Mucosa of stomach (tissue), 1 donor: Measurements from ENCODE around the gene GABBR2.

Source experiments
- H3K27me3 ChIP-seq: one replicate; pipeline ENCODE4 v1.7.0; 2013; ENCODE audit warnings: mild to moderate bottlenecking, low read length; ENCODE audit not compliant: control insufficient read depth, insufficient read depth
- H3K36me3 ChIP-seq: one replicate; pipeline ENCODE4 v1.7.0; 2013; ENCODE audit warnings: low read length; ENCODE audit not compliant: control insufficient read depth, insufficient read depth
- H3K4me1 ChIP-seq: one replicate; pipeline ENCODE4 v1.7.0; 2013; ENCODE audit warnings: mild to moderate bottlenecking, low read length; ENCODE audit not compliant: control insufficient read depth, insufficient read depth
- H3K4me3 ChIP-seq: one replicate; pipeline ENCODE4 v1.7.0; 2013; ENCODE audit warnings: low read length
- H3K9ac ChIP-seq: one replicate; pipeline ENCODE4 v1.7.0; 2013; ENCODE audit warnings: mild to moderate bottlenecking, low read length, moderate library complexity
- H3K9me3 ChIP-seq: one replicate; pipeline ENCODE4 v1.7.0; 2013; ENCODE audit warnings: mild to moderate bottlenecking, low read length, moderate library complexity; ENCODE audit not compliant: control insufficient read depth
- donor health status: Pancreatic carcinoma.

Gene GABBR2

GRCh38 chr9:98432134-98432533 lies 276.6 kb downstream of the GABBR2 start:
- Histone ChIP-seq H3K4me3 (no peak overlapping the region), H3K27me3 (no peaks in the 10 kb centered on the region), H3K9ac (no peak overlapping the region), H3K36me3 (no peaks in the 10 kb centered on the region), H3K4me1 (no peaks in the 10 kb centered on the region), H3K9me3 (no peaks in the 10 kb centered on the region)

- H3K4me1 ChIP-seq = no peaks in the 10 kb centered on the region
- no peak overlapping the region for H3K9ac ChIP-seq
- H3K36me3 ChIP-seq = no peaks in the 10 kb centered on the region
- H3K4me3 ChIP-seq = no peak overlapping the region
- no peaks in the 10 kb centered on the region for H3K27me3 ChIP-seq
- no peaks in the 10 kb centered on the region for H3K9me3 ChIP-seq
Observed at GRCh38 chr9:98430535-98431292, 278.0 kb downstream of the GABBR2 start.

- H3K9ac ChIP-seq = no peak overlapping the region
- H3K9me3 ChIP-seq = no peaks in the 10 kb centered on the region
- no peak overlapping the region for H3K4me3 ChIP-seq
- H3K4me1 ChIP-seq = no peaks in the 10 kb centered on the region
- no peaks in the 10 kb centered on the region for H3K36me3 ChIP-seq
- no peaks in the 10 kb centered on the region for H3K27me3 ChIP-seq
Observed at GRCh38 chr9:98429613-98430012, 279.1 kb downstream of the GABBR2 start.

GRCh38 chr9:98428454-98428853 lies 280.3 kb downstream of the GABBR2 start:
- H3K36me3 ChIP-seq = no peaks in the 10 kb centered on the region
- no peak overlapping the region for H3K4me3 ChIP-seq
- no peaks in the 10 kb centered on the region for H3K9me3 ChIP-seq
- H3K9ac ChIP-seq = no peak overlapping the region
- no peaks in the 10 kb centered on the region for H3K27me3 ChIP-seq
- H3K4me1 ChIP-seq = no peaks in the 10 kb centered on the region

- no peaks in the 10 kb centered on the region for H3K9me3 ChIP-seq
- H3K9ac ChIP-seq = no peak overlapping the region
- H3K36me3 ChIP-seq = no peaks in the 10 kb centered on the region
- H3K27me3 ChIP-seq = no peaks in the 10 kb centered on the region
- no peaks in the 10 kb centered on the region for H3K4me1 ChIP-seq
- H3K4me3 ChIP-seq = no peak overlapping the region
Observed at GRCh38 chr9:98427491-98427890, 281.2 kb downstream of the GABBR2 start.

DNA sequence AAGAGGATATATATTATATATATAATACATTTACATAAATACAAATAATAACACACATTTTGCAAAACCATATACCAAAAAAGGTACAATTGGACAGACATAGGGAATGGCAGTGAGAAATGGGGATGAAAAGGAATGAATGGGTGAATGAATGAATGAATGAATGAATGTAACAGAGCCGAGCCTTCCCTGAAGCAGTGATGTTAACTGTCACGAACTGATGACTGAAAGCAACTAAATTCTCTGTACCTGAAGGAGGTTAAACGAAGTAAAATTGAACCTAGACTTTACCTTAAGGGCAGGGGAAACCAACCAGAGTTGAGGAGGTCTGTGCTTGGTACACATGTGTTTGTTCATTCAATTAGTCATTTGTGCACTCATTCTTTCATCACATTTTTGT lies 283.7 kb downstream of the GABBR2 start:
- Histone ChIP-seq H3K9ac (no peak overlapping the region), H3K4me1 (no peaks in the 10 kb centered on the region), H3K4me3 (no peak overlapping the region), H3K36me3 (no peaks in the 10 kb centered on the region), H3K9me3 (no peaks in the 10 kb centered on the region), H3K27me3 (no peaks in the 10 kb centered on the region)

DNA sequence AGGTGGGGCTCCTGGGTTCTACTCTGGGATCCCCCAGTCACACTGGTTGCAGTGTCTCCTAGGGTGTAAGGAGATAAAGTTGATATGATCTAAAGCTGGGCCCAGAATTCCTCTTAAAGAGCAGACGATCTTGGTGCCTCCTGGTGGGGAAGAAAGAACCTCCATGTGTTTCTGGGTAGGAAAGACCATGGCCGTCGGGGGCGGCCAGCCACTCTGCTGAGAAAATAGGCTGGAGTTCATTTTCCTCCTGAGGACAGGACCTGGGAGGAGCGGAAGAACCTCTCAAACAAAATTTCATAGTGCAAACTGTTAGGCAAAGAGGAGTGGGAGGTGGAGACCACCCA lies 289.5 kb downstream of the GABBR2 start:
- Histone ChIP-seq H3K4me1 (no peaks in the 10 kb centered on the region), H3K9ac (no peak overlapping the region), H3K27me3 (no peaks in the 10 kb centered on the region), H3K9me3 (no peaks in the 10 kb centered on the region), H3K4me3 (no peak overlapping the region), H3K36me3 (no peaks in the 10 kb centered on the region)

- no peak overlapping the region for H3K4me3 ChIP-seq
- no peaks in the 10 kb centered on the region for H3K9me3 ChIP-seq
- no peaks in the 10 kb centered on the region for H3K4me1 ChIP-seq
- no peak overlapping the region for H3K9ac ChIP-seq
- H3K36me3 ChIP-seq = no peaks in the 10 kb centered on the region
- no peaks in the 10 kb centered on the region for H3K27me3 ChIP-seq
Observed at GRCh38 chr9:98418578-98419259, 290.0 kb downstream of the GABBR2 start.

- no peaks in the 10 kb centered on the region for H3K9me3 ChIP-seq
- no peak overlapping the region for H3K9ac ChIP-seq
- no peaks in the 10 kb centered on the region for H3K27me3 ChIP-seq
- no peak overlapping the region for H3K4me3 ChIP-seq
- no peaks in the 10 kb centered on the region for H3K36me3 ChIP-seq
- H3K4me1 ChIP-seq = no peaks in the 10 kb centered on the region
Observed at GRCh38 chr9:98416294-98417248, 292.2 kb downstream of the GABBR2 start.

DNA sequence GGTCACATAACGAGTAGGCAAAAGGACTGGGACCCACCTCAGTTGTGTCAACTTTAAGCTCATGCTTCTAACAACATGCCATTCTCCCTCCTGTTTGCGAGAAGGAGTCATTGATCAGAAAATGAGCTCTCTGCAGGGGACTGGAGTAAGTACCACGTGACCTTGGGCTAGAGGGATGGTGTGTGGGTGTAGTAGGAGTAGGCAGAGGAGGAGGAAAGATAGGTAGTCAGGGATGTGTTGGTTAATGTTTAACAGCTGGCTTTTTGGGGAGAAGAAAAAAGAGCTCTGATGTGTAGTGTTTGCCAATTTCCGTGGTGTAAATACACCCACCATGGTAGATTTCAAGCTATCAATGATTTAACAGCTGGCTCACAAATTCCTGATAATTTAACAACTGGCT lies 293.0 kb downstream of the GABBR2 start:
- no peaks in the 10 kb centered on the region for H3K36me3 ChIP-seq
- no peaks in the 10 kb centered on the region for H3K9me3 ChIP-seq

GRCh38 chr9:98413084-98413483 lies 295.7 kb downstream of the GABBR2 start:
- Histone ChIP-seq H3K4me3 (no peak overlapping the region), H3K9me3 (no peaks in the 10 kb centered on the region), H3K27me3 (no peaks in the 10 kb centered on the region), H3K36me3 (no peaks in the 10 kb centered on the region), H3K4me1 (no peaks in the 10 kb centered on the region), H3K9ac (no peak overlapping the region)

More for the DNA sequence above, 293.0 kb downstream of the GABBR2 start:
- H3K27me3 ChIP-seq = no peaks in the 10 kb centered on the region
- no peaks in the 10 kb centered on the region for H3K4me1 ChIP-seq
- H3K9ac ChIP-seq = no peak overlapping the region
- no peak overlapping the region for H3K4me3 ChIP-seq
